Mammary microvascular endothelial cell (primary cell): ENCODE data around the gene OR9I1. TPM values are rescaled to one million over a fixed set of nuclear protein-coding genes. Genes with fewer than 3 reads are reported as not detected.

Source experiments
- total RNA-seq: library from RNA; depleted of rRNA; stranded (reverse); fragments of >200 nt; gene quantifications from 2 replicates; pipeline ENCODE4 v1.2.3, GENCODE V29; 2015

OR9I1 gene, protein sequence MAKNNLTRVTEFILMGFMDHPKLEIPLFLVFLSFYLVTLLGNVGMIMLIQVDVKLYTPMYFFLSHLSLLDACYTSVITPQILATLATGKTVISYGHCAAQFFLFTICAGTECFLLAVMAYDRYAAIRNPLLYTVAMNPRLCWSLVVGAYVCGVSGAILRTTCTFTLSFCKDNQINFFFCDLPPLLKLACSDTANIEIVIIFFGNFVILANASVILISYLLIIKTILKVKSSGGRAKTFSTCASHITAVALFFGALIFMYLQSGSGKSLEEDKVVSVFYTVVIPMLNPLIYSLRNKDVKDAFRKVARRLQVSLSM
- total RNA-seq = not detected in 2 replicates

DNA sequence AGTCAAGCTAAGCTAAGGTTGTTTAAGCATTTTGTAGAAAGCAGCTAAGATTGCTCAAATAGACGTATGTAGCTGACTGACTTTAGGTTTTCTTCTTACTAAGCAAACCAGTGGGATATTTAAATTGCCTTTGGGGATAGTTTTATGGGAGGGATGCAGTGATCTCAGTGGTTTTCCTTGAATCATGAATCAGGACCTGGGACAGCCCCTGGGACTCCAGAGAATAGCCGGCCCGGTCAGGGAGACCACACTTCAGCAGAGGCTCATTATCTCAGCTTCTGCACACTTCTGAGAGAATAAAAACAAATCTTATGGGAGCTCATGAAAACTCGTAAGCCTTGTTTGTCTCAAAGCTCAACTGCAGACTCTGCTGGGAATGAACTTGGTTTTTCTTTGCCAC, at the start of gene OR9I1:
OR9I1 (minus strand) TSS at position 62 of the 400 bp plus-strand sequence. CDS start 6,086 bp downstream, outside the sequence.

Other genes starting within 250 kb of the OR9I1 start
- gene OR9Q1, start 101.6 kb downstream of the OR9I1 start, total RNA-seq = not detected in 2 replicates
- gene OR6Q1, start 94.6 kb downstream of the OR9I1 start, total RNA-seq = not detected in 2 replicates
- gene OR9Q2, start 63.5 kb upstream of the OR9I1 start, total RNA-seq = not detected in 2 replicates
- not detected in 2 replicates for gene OR1S2, start 78.6 kb upstream of the OR9I1 start, total RNA-seq
- not detected in 2 replicates for gene OR1S1, start 87.2 kb upstream of the OR9I1 start, total RNA-seq
- not detected in 2 replicates for gene OR10Q1, start 103.4 kb upstream of the OR9I1 start, total RNA-seq
- gene OR10W1, start 142.7 kb upstream of the OR9I1 start, total RNA-seq = not detected in 2 replicates
- not detected in 2 replicates for gene OR5B17, start 233.5 kb upstream of the OR9I1 start, total RNA-seq